GM18867 (cell line): ENCODE results near the gene TARBP1.
A peak's percentile ranks its signal among the peaks of the same experiment; 100 is the strongest.

Experiments
- ATAC-seq: cut with Tn5 transposase; IDR thresholded peaks from one replicate; pipeline ENCODE4 v1.9.1; 2021; ENCODE audit warnings: mild to moderate bottlenecking, moderate library complexity; ENCODE audit not compliant: unreplicated experiment

The TARBP1 gene

GRCh38 chr1:234454926-234455325 is 24.1 kb downstream of the TARBP1 start:
- no peak for ATAC-seq

GRCh38 chr1:234452406-234452965 is 26.5 kb downstream of the TARBP1 start:
- ATAC-seq, result no peak

GRCh38 chr1:234440348-234440747 is 38.6 kb downstream of the TARBP1 start:
- no peak for ATAC-seq

DNA sequence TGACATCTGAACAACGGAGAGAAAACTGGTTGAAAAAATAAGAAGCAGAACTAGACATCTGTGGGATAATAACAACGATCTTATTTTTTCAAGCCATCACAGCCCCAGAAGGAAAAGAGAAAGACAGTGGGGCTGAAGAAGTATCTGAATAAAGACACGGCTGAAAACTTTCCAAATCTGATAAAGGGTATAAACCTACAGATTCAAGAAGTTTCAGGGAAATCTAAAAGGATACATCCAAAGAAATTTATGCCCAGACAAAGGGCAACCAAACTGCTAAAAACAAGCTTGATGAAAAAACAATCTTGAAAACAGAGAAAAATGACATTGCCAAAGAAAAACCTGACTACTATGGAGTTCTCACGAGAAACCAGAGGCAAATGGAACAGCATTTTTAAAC is 40.4 kb downstream of the TARBP1 start:
- ATAC-seq, result no peak

- no peak for ATAC-seq
Measured at GRCh38 chr1:234437423-234438171, 41.4 kb downstream of the TARBP1 start.

DNA sequence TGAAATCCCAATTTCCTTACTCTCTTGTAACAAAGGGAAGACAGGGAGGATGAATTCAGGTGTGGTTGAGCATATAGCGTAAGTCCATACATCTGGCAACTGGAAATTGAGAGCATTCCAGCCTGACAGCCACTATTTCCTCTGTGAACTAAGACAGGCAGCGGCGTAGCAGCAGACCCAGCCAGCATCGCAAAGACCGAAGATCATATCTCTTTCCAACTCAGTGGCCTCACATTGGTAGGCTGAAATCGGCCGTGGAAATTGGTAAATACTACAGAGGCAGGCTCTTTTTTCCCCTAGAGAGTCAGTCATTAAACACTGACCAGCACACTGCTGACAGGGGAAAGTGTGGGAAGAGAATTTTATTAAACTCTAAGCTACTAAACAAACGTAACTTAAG is 43.4 kb downstream of the TARBP1 start:
- no peak for ATAC-seq

DNA sequence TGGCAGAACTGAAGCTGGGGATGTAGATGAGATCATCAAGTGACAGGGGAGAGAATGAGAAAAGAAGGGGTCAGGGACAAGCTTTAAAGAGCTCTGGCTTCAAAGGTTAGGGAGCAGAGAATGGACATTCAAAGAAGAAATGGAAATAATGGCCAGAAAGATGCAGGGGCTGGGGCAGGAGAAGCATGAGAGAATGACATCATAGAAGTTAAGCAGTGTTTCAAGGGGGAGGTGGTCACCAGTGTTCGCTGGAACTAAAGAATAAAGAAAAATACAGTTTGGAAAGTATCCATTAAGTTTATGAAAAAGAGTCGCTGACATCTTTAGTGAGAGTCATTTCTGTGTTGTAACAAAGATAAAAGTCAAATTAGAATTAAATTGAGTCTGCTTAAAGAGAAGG is 44.3 kb downstream of the TARBP1 start:
- no peak for ATAC-seq

GRCh38 chr1:234433563-234434285 is 45.3 kb downstream of the TARBP1 start:
- peak; percentile 45 for ATAC-seq

DNA sequence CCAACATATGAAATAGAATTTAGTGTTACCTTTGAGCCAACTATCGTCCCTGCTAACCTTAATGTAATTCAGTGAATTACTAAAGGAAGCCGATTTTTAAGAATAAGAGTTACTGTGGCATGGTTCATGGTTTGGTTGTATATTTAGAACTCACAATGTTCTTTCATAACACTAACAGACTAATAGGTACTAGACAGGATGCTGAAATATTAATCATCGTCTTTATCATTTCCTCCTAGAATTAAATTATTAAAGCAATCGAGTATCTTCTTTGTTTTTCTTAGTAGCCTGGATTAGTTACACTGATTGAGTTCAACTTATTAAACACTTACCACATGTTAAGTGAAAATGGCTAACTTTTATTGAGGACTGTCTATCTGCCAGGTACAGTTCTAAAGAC is 47.7 kb downstream of the TARBP1 start:
- ATAC-seq, result no peak

DNA sequence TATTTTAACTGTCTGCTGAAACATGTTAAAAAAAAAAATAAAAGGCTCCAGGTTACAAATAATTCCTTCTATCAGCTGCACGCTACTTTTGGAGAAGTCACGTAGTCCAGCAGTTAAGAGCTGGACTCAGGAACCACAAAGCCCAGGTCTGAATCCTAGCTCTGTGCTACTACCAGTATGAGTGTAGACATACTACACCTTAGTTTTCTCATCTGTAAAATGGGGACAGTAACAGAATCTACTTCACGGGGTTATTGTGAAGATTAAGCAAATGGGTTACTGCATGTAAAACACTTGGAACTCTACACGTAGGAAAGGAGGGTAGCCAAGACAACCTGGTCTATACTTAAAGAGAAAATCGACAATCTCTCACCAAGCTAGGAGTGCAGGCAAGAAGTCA is 48.3 kb downstream of the TARBP1 start:
- ATAC-seq, result no peak

- no peak for ATAC-seq
Measured at GRCh38 chr1:234429434-234429806, 49.6 kb downstream of the TARBP1 start.

GRCh38 chr1:234427950-234428646 is 50.9 kb downstream of the TARBP1 start:
- no peak for ATAC-seq

GRCh38 chr1:234413990-234414389 is 65.0 kb downstream of the TARBP1 start:
- ATAC-seq, result no peak

DNA sequence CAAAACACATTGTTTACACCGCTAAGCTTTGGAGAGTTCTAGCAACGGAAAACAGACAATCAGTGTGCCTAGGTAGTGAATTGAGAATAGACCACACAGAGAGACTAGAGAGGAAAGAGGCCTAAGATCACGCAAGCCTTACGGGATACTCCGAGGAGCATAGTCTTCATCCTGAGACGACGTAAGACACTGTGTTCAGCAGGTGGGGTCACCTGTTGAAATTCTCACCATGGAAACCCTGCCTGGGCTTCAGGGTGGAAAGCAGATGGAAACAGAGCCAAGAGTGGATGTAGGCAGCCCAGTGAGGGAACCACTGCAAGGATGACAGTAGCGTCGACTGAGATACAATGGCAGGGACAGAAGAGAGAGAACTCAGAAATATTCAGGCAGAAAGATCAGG is 65.5 kb downstream of the TARBP1 start:
- no peak for ATAC-seq

DNA sequence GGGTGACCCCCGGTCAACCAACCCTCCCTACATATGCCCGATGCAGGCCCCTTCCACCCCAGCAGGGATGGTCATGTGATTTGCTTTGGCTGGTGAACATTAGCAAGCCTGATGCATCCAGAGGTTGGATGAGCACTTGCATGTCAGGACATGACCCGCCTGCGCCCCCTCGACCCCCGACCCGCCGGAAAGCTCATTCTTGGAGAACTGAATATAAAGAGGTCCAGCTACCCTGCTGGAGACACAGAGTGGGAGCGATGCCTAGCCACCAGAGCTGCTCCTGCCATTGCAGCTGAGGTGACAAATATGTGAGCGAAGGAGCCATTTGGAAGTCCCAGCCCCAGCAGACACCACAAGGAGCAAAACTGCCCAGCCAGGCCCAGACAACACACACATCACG is 66.1 kb downstream of the TARBP1 start:
- ATAC-seq, result no peak

GRCh38 chr1:234409328-234409727 is 69.7 kb downstream of the TARBP1 start:
- no peak for ATAC-seq

DNA sequence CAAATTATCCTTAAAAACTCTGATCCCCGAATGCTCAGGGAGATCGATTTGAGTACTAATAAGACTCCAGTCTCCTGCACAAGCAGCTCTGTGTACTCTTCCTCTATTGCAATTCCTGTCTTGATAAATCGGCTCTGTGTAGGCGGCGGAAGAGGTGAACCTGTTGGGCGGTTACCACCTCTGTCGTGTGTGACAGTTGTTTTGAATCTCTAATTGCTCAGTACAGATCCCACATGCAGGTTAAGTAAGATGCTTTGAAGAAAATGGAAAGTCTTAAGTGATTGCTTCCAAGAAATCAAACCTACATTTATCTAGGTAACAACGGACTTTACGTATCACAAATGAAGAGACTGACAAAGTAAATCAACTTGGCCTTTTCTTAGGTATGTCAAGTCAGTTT is 70.2 kb downstream of the TARBP1 start:
- ATAC-seq, result no peak

DNA sequence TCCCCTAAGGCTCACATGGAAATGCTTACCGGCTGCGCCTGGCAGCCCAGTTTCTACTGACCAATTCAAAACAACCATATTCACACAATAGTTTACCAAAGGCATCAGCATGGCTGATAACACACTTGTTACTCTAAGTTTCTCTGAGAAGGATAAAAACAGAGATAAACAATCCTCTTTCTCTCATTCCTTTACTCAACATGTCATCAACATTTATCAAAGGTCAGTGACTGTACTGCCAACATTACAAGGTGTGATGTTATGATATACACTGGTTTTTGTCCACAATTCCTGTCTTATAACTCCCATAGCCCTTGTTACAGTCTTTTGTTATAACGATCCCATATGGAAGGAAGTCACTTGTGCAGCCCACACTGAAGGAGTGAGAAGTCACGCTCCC is 72.1 kb downstream of the TARBP1 start:
- ATAC-seq, result no peak

DNA sequence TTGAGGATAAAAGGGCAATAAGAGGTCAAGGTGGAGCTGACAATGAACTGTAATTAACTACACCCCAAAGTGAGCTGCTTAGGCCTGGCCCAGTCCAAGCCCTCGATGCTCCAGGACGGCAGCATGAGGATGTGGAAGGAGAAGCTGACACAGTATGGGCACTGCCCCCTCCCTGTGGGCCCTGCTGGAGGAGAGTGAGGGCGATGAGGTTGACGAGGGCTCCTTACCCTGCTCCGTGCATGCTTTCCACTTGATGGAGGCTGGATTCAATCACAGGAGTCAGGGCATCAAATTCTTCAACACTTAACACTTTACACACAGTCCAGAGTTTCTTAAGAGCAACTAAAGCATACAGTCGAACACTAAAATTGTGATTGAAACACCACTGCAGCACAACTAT is 73.3 kb downstream of the TARBP1 start:
- ATAC-seq, result no peak

GRCh38 chr1:234402939-234403338 is 76.0 kb downstream of the TARBP1 start:
- no peak for ATAC-seq

GRCh38 chr1:234401658-234402057 is 77.3 kb downstream of the TARBP1 start:
- no peak for ATAC-seq

- peak; percentile 52 for ATAC-seq
Measured at GRCh38 chr1:234400773-234401172, 78.2 kb downstream of the TARBP1 start.
